ENCODE results near the gene FAM78A. TPM values are rescaled to one million over a fixed set of nuclear protein-coding genes. Genes with fewer than 3 reads are reported as not detected.

The FAM78A gene
- total and polyA plus RNA-seq, 7 experiments from 2014 or later, result 10.5 to 114 (median 66.0) TPM

DNA sequence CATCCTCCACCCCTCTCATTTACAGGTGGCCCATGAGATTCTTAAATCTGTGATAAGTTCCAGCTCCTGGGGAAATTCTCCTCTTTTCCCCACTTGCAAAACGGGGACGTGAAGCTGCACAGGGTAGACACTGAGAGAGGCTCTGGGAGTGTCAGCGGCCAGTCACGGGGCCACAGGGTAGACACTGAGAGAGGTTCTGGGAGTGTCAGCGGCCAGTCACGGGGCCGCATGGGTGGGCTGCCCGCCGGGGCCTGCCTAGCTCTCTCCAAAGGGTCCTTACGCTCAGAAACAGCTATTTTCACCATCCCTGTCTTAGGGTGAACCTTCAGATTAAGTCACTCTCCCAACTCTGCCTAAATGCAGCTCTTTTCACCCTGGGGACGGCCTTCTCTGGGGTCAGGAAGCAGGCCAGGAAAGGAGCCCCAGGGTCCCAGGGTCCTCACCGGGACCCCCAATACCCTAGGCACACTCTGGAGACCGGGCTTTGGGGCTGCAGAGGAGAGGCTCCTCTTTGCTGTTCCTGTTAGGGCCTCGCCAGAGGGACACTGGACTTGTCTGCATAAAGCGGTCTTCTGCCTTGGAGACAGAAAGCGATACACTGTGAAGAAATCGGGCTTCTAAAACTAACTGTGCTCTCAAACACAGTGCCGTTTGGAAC, 1.5 kb downstream of the FAM78A start:
- peaks cover 0 to 35% (median 0%) of the 10 kb centered on the region in 3 experiments for H3K36me3 ChIP-seq (ENCODE audit: control insufficient read depth in 2 of 3, insufficient read depth in 3 of 3, low read length in 3 of 3)
- H3K4me3 ChIP-seq (ENCODE audit: low read length), result peak overlapping the region; percentile 95
- Mint-ChIP-seq H3K27ac (peak overlapping the region; percentile 88 to 100 (median 98)), H3K27me3 (no peaks in the 10 kb centered on the region), H3K4me3 (peak overlapping the region; percentile 83 to 100 (median 96)), H3K36me3 (peaks cover 0 to 59% (median 32%) of the 10 kb centered on the region in 5 donors), H3K9me3 (peaks cover 0 to 6% (median 0%) of the 10 kb centered on the region in 11 donors), H3K4me1 (peaks cover 21 to 45% (median 42%) of the 10 kb centered on the region in 7 donors)
- ChIA-PET CTCF (interaction anchor here (0.6 to 1.5 kb wide), 4 partner anchors 8 to 23 kb away, joined by 3 to 10 read pairs (median 4); no protein-coding TSS in a partner anchor), POLR2A (interaction anchor here (0.7 to 16.2 kb wide), 12 partner anchors 8 to 651 kb away, joined by 3 to 886 read pairs (median 5); no protein-coding TSS in a partner anchor)
- peak overlapping the region; percentile 96 for H3K27ac ChIP-seq (ENCODE audit: low read depth, low read length)
- DNase-seq, result no peak
- ATAC-seq, result no peak
- H3K27me3 ChIP-seq (ENCODE audit: control insufficient read depth in 2 of 2, insufficient read depth in 2 of 2, low read length in 2 of 2), result no peaks in the 10 kb centered on the region
- peaks cover 36 to 39% of the 10 kb centered on the region in 2 donors for H3K4me1 ChIP-seq (ENCODE audit: control insufficient read depth in 2 of 2, insufficient read depth in 2 of 2, low read length in 2 of 2)
- intact Hi-C loops (cut with micrococcal nuclease), result loop anchor here (1.0 to 10.0 kb wide), 7 partner anchors 9 to 1080 kb away; partner anchors contain the start of genes POMT1 (in 2 of the 2), NUP214 (in 1 of the 2) and SETX (in 1 of the 2)
- no peaks in the 10 kb centered on the region for H3K9me3 ChIP-seq (ENCODE audit: control insufficient read depth in 2 of 3, low read length in 3 of 3)

- peaks cover 0 to 64% (median 32%) of the 10 kb centered on the region in 5 donors for H3K36me3 Mint-ChIP-seq
Observed at GRCh38 chr9:131273856-131274673, 2.2 kb downstream of the FAM78A start.

GRCh38 chr9:131273146-131273855, 3.0 kb downstream of the FAM78A start:
- Histone ChIP-seq H3K9me3 (ENCODE audit: control insufficient read depth in 2 of 3, low read length in 3 of 3) (no peaks in the 10 kb centered on the region), H3K36me3 (ENCODE audit: control insufficient read depth in 2 of 3, insufficient read depth in 3 of 3, low read length in 3 of 3) (peaks cover 0 to 35% (median 0%) of the 10 kb centered on the region in 3 experiments), H3K27me3 (ENCODE audit: control insufficient read depth in 2 of 2, insufficient read depth in 2 of 2, low read length in 2 of 2) (no peaks in the 10 kb centered on the region), H3K4me3 (ENCODE audit: low read length) (peak overlapping the region; percentile 95), H3K4me1 (ENCODE audit: control insufficient read depth in 2 of 2, insufficient read depth in 2 of 2, low read length in 2 of 2) (peaks cover 30 to 37% of the 10 kb centered on the region in 2 donors), H3K27ac (ENCODE audit: low read depth, low read length) (peak overlapping the region; percentile 96)
- intact Hi-C loops (cut with micrococcal nuclease), result loop anchor here (5.0 to 10.0 kb wide), 4 partner anchors 229 to 1082 kb away; partner anchors contain the start of genes POMT1 (in 1 of the 2) and SETX (in 1 of the 2)
- peaks cover 0 to 65% (median 32%) of the 10 kb centered on the region in 5 donors for H3K36me3 Mint-ChIP-seq
- H3K4me1 Mint-ChIP-seq, result peaks cover 15 to 41% (median 31%) of the 10 kb centered on the region in 7 donors
- peaks cover 0 to 6% (median 0%) of the 10 kb centered on the region in 11 donors for H3K9me3 Mint-ChIP-seq
- H3K4me3 Mint-ChIP-seq, result peak overlapping the region; percentile 83 to 100 (median 96)
- peak in 2 of 9 donors; percentile 37 for DNase-seq
- CTCF ChIA-PET, result interaction anchor here (0.6 to 1.7 kb wide), 5 partner anchors 10 to 63 kb away, joined by 3 to 5 read pairs (median 4); no protein-coding TSS in a partner anchor
- POLR2A ChIA-PET, result interaction anchor here (1.0 to 16.2 kb wide), 10 partner anchors 8 to 148 kb away, joined by 3 to 886 read pairs (median 5); partner anchors contain the start of genes NUP214 and PLPP7
- H3K27me3 Mint-ChIP-seq, result no peaks in the 10 kb centered on the region
- peak overlapping the region; percentile 88 to 100 (median 98) for H3K27ac Mint-ChIP-seq
- no peak for ATAC-seq

More at GRCh38 chr9:131273856-131274673, 2.2 kb downstream of the FAM78A start:
- Mint-ChIP-seq H3K9me3 (peaks cover 0 to 6% (median 0%) of the 10 kb centered on the region in 11 donors), H3K4me3 (peak overlapping the region; percentile 83 to 100 (median 96)), H3K27ac (peak overlapping the region; percentile 88 to 100 (median 98)), H3K4me1 (peaks cover 20 to 45% (median 36%) of the 10 kb centered on the region in 7 donors), H3K27me3 (no peaks in the 10 kb centered on the region)
- peaks cover 0 to 35% (median 0%) of the 10 kb centered on the region in 3 experiments for H3K36me3 ChIP-seq (ENCODE audit: control insufficient read depth in 2 of 3, insufficient read depth in 3 of 3, low read length in 3 of 3)
- peaks cover 38 to 42% of the 10 kb centered on the region in 2 donors for H3K4me1 ChIP-seq (ENCODE audit: control insufficient read depth in 2 of 2, insufficient read depth in 2 of 2, low read length in 2 of 2)
- ChIA-PET CTCF (interaction anchor here (0.7 to 1.6 kb wide), 6 partner anchors 10 to 23 kb away, joined by 3 to 10 read pairs (median 4); no protein-coding TSS in a partner anchor), POLR2A (interaction anchor here (0.6 to 16.2 kb wide), 15 partner anchors 7 to 1427 kb away, joined by 3 to 886 read pairs (median 5); partner anchors contain the start of gene NUP214)
- H3K27ac ChIP-seq (ENCODE audit: low read depth, low read length), result peak overlapping the region; percentile 96
- H3K27me3 ChIP-seq (ENCODE audit: control insufficient read depth in 2 of 2, insufficient read depth in 2 of 2, low read length in 2 of 2), result no peaks in the 10 kb centered on the region
- H3K4me3 ChIP-seq (ENCODE audit: low read length), result peak overlapping the region; percentile 95
- intact Hi-C loops (cut with micrococcal nuclease), result loop anchor here (1.0 to 10.0 kb wide), 5 partner anchors 8 to 1081 kb away; partner anchors contain the start of genes POMT1 (in 1 of the 2) and SETX (in 1 of the 2)
- ATAC-seq (no peak), DNase-seq (peak in 1 of 9 donors; percentile 33)
- H3K9me3 ChIP-seq (ENCODE audit: control insufficient read depth in 2 of 3, low read length in 3 of 3), result no peaks in the 10 kb centered on the region

DNA sequence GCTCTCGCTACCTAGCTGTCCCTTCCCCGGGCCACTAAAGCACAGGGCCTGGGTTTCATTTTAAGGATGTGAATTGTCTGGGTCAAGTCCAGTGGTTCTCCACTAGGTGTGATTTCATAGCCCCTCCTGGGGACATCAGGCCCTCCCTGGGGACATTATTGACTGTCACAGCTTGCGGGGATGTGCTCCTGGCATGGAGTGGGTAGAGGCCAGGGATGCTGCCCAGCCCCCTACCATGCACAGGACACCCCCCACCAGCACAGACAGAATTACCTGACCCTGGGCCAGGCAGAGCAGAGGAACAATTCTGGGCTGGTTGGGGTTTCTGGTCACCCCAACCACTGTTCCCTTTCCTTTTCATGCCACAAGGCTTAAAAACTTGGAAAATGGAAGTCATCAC, 4.1 kb downstream of the FAM78A start:
- ATAC-seq (no peak), DNase-seq (no peak)
- H3K27ac Mint-ChIP-seq, result peak overlapping the region; percentile 95 to 100 (median 99)
- H3K36me3 ChIP-seq (ENCODE audit: control insufficient read depth in 2 of 3, insufficient read depth in 3 of 3, low read length in 3 of 3), result peaks cover 0 to 35% (median 0%) of the 10 kb centered on the region in 3 experiments
- peaks cover 0 to 6% (median 0%) of the 10 kb centered on the region in 11 donors for H3K9me3 Mint-ChIP-seq
- ChIA-PET POLR2A (interaction anchor here (0.7 to 16.2 kb wide), 7 partner anchors 17 to 100 kb away, joined by 3 to 886 read pairs (median 11); no protein-coding TSS in a partner anchor), CTCF (interaction anchor here (1.4 to 1.7 kb wide), 2 partner anchors 15 to 64 kb away, joined by 4 to 5 read pairs; no protein-coding TSS in a partner anchor)
- no peaks in the 10 kb centered on the region for H3K27me3 ChIP-seq (ENCODE audit: control insufficient read depth in 2 of 2, insufficient read depth in 2 of 2, low read length in 2 of 2)
- no peaks in the 10 kb centered on the region for H3K9me3 ChIP-seq (ENCODE audit: control insufficient read depth in 2 of 3, low read length in 3 of 3)
- no peaks in the 10 kb centered on the region for H3K27me3 Mint-ChIP-seq
- peaks cover 12 to 44% (median 33%) of the 10 kb centered on the region in 7 donors for H3K4me1 Mint-ChIP-seq
- H3K4me3 ChIP-seq (ENCODE audit: low read length), result peak overlapping the region; percentile 74
- H3K36me3 Mint-ChIP-seq, result peaks cover 0 to 65% (median 32%) of the 10 kb centered on the region in 5 donors
- intact Hi-C loops (cut with micrococcal nuclease), result loop anchor here (5.0 to 10.0 kb wide), 4 partner anchors 230 to 1083 kb away; partner anchors contain the start of genes POMT1 (in 1 of the 2) and SETX (in 1 of the 2)
- H3K4me1 ChIP-seq (ENCODE audit: control insufficient read depth in 2 of 2, insufficient read depth in 2 of 2, low read length in 2 of 2), result peaks cover 32 to 45% of the 10 kb centered on the region in 2 donors
- peak overlapping the region; percentile 96 for H3K27ac ChIP-seq (ENCODE audit: low read depth, low read length)
- peak overlapping the region; percentile 83 to 100 (median 92) for H3K4me3 Mint-ChIP-seq

GRCh38 chr9:131271506-131271931, 4.8 kb downstream of the FAM78A start:
- H3K9me3 Mint-ChIP-seq, result peaks cover 0 to 6% (median 0%) of the 10 kb centered on the region in 11 donors
- peaks cover 19 to 51% (median 40%) of the 10 kb centered on the region in 7 donors for H3K4me1 Mint-ChIP-seq

More at GRCh38 chr9:131271506-131271931, 4.8 kb downstream of the FAM78A start:
- H3K27ac Mint-ChIP-seq, result peak overlapping the region; percentile 95 to 100 (median 99)
- H3K4me1 ChIP-seq (ENCODE audit: control insufficient read depth in 2 of 2, insufficient read depth in 2 of 2, low read length in 2 of 2), result peaks cover 39 to 52% of the 10 kb centered on the region in 2 donors
- peaks cover 0 to 69% (median 32%) of the 10 kb centered on the region in 5 donors for H3K36me3 Mint-ChIP-seq
- intact Hi-C loops (cut with micrococcal nuclease), result loop anchor here (2.0 to 10.0 kb wide), 5 partner anchors 123 to 1083 kb away; partner anchors contain the start of genes POMT1 (in 1 of the 2), PRRC2B (in 1 of the 2) and SETX (in 1 of the 2)
- H3K27ac ChIP-seq (ENCODE audit: low read depth, low read length), result peak overlapping the region; percentile 96
- H3K9me3 ChIP-seq (ENCODE audit: control insufficient read depth in 2 of 3, low read length in 3 of 3), result no peaks in the 10 kb centered on the region
- ChIA-PET POLR2A (interaction anchor here (0.7 to 16.2 kb wide), 8 partner anchors 8 to 133 kb away, joined by 3 to 886 read pairs (median 8); no protein-coding TSS in a partner anchor), CTCF (interaction anchor here (1.0 to 1.1 kb wide), 2 partner anchors 15 to 19 kb away, joined by 4 to 9 read pairs; no protein-coding TSS in a partner anchor)
- H3K4me3 Mint-ChIP-seq, result peak overlapping the region; percentile 83 to 100 (median 92)
- H3K36me3 ChIP-seq (ENCODE audit: control insufficient read depth in 2 of 3, insufficient read depth in 3 of 3, low read length in 3 of 3), result peaks cover 0 to 35% (median 0%) of the 10 kb centered on the region in 3 experiments
- no peaks in the 10 kb centered on the region for H3K27me3 ChIP-seq (ENCODE audit: control insufficient read depth in 2 of 2, insufficient read depth in 2 of 2, low read length in 2 of 2)
- ATAC-seq, result no peak
- no peaks in the 10 kb centered on the region for H3K27me3 Mint-ChIP-seq
- DNase-seq, result no peak
- peak overlapping the region; percentile 74 for H3K4me3 ChIP-seq (ENCODE audit: low read length)

Measured in naive thymus-derived CD4-positive, alpha-beta T cell (primary cell).